ENCODE data around the gene DRD4. TPM values are rescaled to one million over a fixed set of nuclear protein-coding genes. Genes with fewer than 3 reads are reported as not detected.
A peak's percentile ranks its signal among the peaks of the same experiment; 100 is the strongest.

The DRD4 gene
- total RNA-seq, 1 donor from 2014 or later = 0.33 TPM

GRCh38 chr11:605286-606129 is 31.6 kb upstream of the DRD4 start:
- Mint-ChIP-seq H3K27me3 (ENCODE audit: unreplicated experiment) (peaks cover 7% of the 10 kb centered on the region), H3K9me3 (ENCODE audit: unreplicated experiment) (no peaks in the 10 kb centered on the region)
- TF ChIP-seq CTCF (IDR thresholded peaks at IDR 0.05; ENCODE audit: unreplicated experiment) = no peak

GRCh38 chr11:606245-606644 is 30.8 kb upstream of the DRD4 start:
- H3K4me1 Mint-ChIP-seq (ENCODE audit: unreplicated experiment) = no peaks in the 10 kb centered on the region
- H3K27me3 Mint-ChIP-seq (ENCODE audit: unreplicated experiment) = peaks cover 7% of the 10 kb centered on the region
- peaks cover 20% of the 10 kb centered on the region for H3K36me3 Mint-ChIP-seq (ENCODE audit: low read depth, unreplicated experiment)
- no peak overlapping the region for H3K27ac Mint-ChIP-seq (ENCODE audit: unreplicated experiment)
- DNase-seq (ENCODE audit: low spot score) = no peak
- no peak for TF ChIP-seq CTCF (IDR thresholded peaks at IDR 0.05; ENCODE audit: unreplicated experiment)
- H3K4me3 Mint-ChIP-seq (ENCODE audit: unreplicated experiment) = peak overlapping the region; percentile 51
- H3K9me3 Mint-ChIP-seq (ENCODE audit: unreplicated experiment) = no peaks in the 10 kb centered on the region

More at GRCh38 chr11:605286-606129, 31.6 kb upstream of the DRD4 start:
- Mint-ChIP-seq H3K27ac (ENCODE audit: unreplicated experiment) (no peak overlapping the region), H3K4me1 (ENCODE audit: unreplicated experiment) (no peaks in the 10 kb centered on the region), H3K4me3 (ENCODE audit: unreplicated experiment) (no peak overlapping the region), H3K36me3 (ENCODE audit: low read depth, unreplicated experiment) (peaks cover 20% of the 10 kb centered on the region)
- no peak for DNase-seq (ENCODE audit: low spot score)

GRCh38 chr11:607020-607780 is 29.9 kb upstream of the DRD4 start:
- no peak for DNase-seq (ENCODE audit: low spot score)
- Mint-ChIP-seq H3K4me1 (ENCODE audit: unreplicated experiment) (peaks cover 2% of the 10 kb centered on the region), H3K27ac (ENCODE audit: unreplicated experiment) (peak overlapping the region; percentile 52), H3K4me3 (ENCODE audit: unreplicated experiment) (peak overlapping the region; percentile 51), H3K9me3 (ENCODE audit: unreplicated experiment) (no peaks in the 10 kb centered on the region), H3K27me3 (ENCODE audit: unreplicated experiment) (peaks cover 8% of the 10 kb centered on the region), H3K36me3 (ENCODE audit: low read depth, unreplicated experiment) (peaks cover 19% of the 10 kb centered on the region)
- TF ChIP-seq CTCF (IDR thresholded peaks at IDR 0.05; ENCODE audit: unreplicated experiment) = no peak

- H3K36me3 Mint-ChIP-seq (ENCODE audit: low read depth, unreplicated experiment) = peaks cover 21% of the 10 kb centered on the region
- H3K4me3 Mint-ChIP-seq (ENCODE audit: unreplicated experiment) = no peak overlapping the region
- H3K27me3 Mint-ChIP-seq (ENCODE audit: unreplicated experiment) = peaks cover 13% of the 10 kb centered on the region
- no peak for DNase-seq (ENCODE audit: low spot score)
- H3K27ac Mint-ChIP-seq (ENCODE audit: unreplicated experiment) = no peak overlapping the region
- no peaks in the 10 kb centered on the region for H3K9me3 Mint-ChIP-seq (ENCODE audit: unreplicated experiment)
- peaks cover 3% of the 10 kb centered on the region for H3K4me1 Mint-ChIP-seq (ENCODE audit: unreplicated experiment)
- no peak for TF ChIP-seq CTCF (IDR thresholded peaks at IDR 0.05; ENCODE audit: unreplicated experiment)
Measured at GRCh38 chr11:607971-608659, 29.0 kb upstream of the DRD4 start.

Data from endothelial cell (in vitro differentiated cells).